Osteocyte (in vitro differentiated cells): ENCODE results near the gene SH3PXD2B. TPM values are rescaled to one million over a fixed set of nuclear protein-coding genes. Genes with fewer than 3 reads are reported as not detected.

Source experiments
- DNase-seq: peaks from one replicate; pipeline ENCODE4 v3.0.0; 2021; ENCODE audit warnings: mixed read lengths; ENCODE audit not compliant: unreplicated experiment; ENCODE audit errors: extremely low spot score
- H3K27ac Mint-ChIP-seq: one replicate; pipeline ENCODE4 v1.8.0; 2021; ENCODE audit warnings: mild to moderate bottlenecking, mixed read lengths; ENCODE audit not compliant: unreplicated experiment
- H3K27me3 Mint-ChIP-seq: one replicate; pipeline ENCODE4 v1.8.0; 2021; ENCODE audit warnings: mixed read lengths; ENCODE audit not compliant: unreplicated experiment
- H3K36me3 Mint-ChIP-seq: one replicate; pipeline ENCODE4 v1.8.0; 2021; ENCODE audit warnings: mixed read lengths; ENCODE audit not compliant: unreplicated experiment
- H3K4me1 Mint-ChIP-seq: one replicate; pipeline ENCODE4 v1.8.0; 2021; ENCODE audit warnings: mixed read lengths; ENCODE audit not compliant: unreplicated experiment
- H3K4me3 Mint-ChIP-seq: one replicate; pipeline ENCODE4 v1.8.0; 2021; ENCODE audit warnings: mild to moderate bottlenecking, moderate library complexity, mixed read lengths; ENCODE audit not compliant: unreplicated experiment
- H3K9me3 Mint-ChIP-seq: one replicate; pipeline ENCODE4 v1.8.0; 2021; ENCODE audit warnings: mixed read lengths; ENCODE audit not compliant: unreplicated experiment
- CTCF ChIP-seq: fragments of 200-600 bp; sonication (generic); IDR thresholded peaks from 2 replicates; pipeline ENCODE4 v1.5.0; 2021; ENCODE audit warnings: antibody characterized with exemption, mild to moderate bottlenecking, moderate library complexity
- total RNA-seq: library from RNA; stranded (reverse); gene quantifications from 2 replicates; pipeline ENCODE4 v1.2.1, GENCODE V29; 2021

SH3PXD2B gene
- total RNA-seq, 1 donor from 2014 or later: 114 TPM

GRCh38 chr5:172362755-172363154 lies 91.6 kb downstream of the SH3PXD2B start:
- Mint-ChIP-seq H3K4me3 (no peak overlapping the region), H3K36me3 (peaks cover 63% of the 10 kb centered on the region), H3K27me3 (no peaks in the 10 kb centered on the region), H3K9me3 (no peaks in the 10 kb centered on the region), H3K27ac (no peak overlapping the region), H3K4me1 (peaks cover 26% of the 10 kb centered on the region)
- TF ChIP-seq CTCF: no peak
- no peak for DNase-seq

- DNase-seq: no peak
- Mint-ChIP-seq H3K4me3 (no peak overlapping the region), H3K36me3 (peaks cover 73% of the 10 kb centered on the region), H3K4me1 (peaks cover 31% of the 10 kb centered on the region), H3K27ac (peak overlapping the region; percentile 85), H3K27me3 (no peaks in the 10 kb centered on the region), H3K9me3 (no peaks in the 10 kb centered on the region)
- TF ChIP-seq CTCF: no peak
These were observed 92.6 kb downstream of the SH3PXD2B start for GRCh38 chr5:172361566-172362238.

- Mint-ChIP-seq H3K9me3 (no peaks in the 10 kb centered on the region), H3K4me3 (no peak overlapping the region), H3K4me1 (peaks cover 50% of the 10 kb centered on the region), H3K27ac (no peak overlapping the region), H3K27me3 (no peaks in the 10 kb centered on the region), H3K36me3 (peaks cover 68% of the 10 kb centered on the region)
- no peak for TF ChIP-seq CTCF
- no peak for DNase-seq
These were observed 96.0 kb downstream of the SH3PXD2B start for GRCh38 chr5:172358345-172358744.

- H3K9me3 Mint-ChIP-seq: no peaks in the 10 kb centered on the region
- no peak overlapping the region for H3K4me3 Mint-ChIP-seq
- no peaks in the 10 kb centered on the region for H3K27me3 Mint-ChIP-seq
- peaks cover 66% of the 10 kb centered on the region for H3K36me3 Mint-ChIP-seq
- DNase-seq: no peak
- H3K4me1 Mint-ChIP-seq: peaks cover 39% of the 10 kb centered on the region
- no peak overlapping the region for H3K27ac Mint-ChIP-seq
- TF ChIP-seq CTCF: no peak
These were observed 97.8 kb downstream of the SH3PXD2B start for GRCh38 chr5:172356527-172356926.

- TF ChIP-seq CTCF: no peak
- Mint-ChIP-seq H3K4me1 (peaks cover 36% of the 10 kb centered on the region), H3K36me3 (peaks cover 68% of the 10 kb centered on the region), H3K4me3 (no peak overlapping the region), H3K27ac (no peak overlapping the region), H3K9me3 (no peaks in the 10 kb centered on the region), H3K27me3 (no peaks in the 10 kb centered on the region)
- DNase-seq: no peak
These were observed 98.3 kb downstream of the SH3PXD2B start for GRCh38 chr5:172356047-172356446.
